K562 treated with DMSO at 1 percent for 12 hours (cell line): Measurements from ENCODE around the gene ZNF263. TPM values are rescaled to one million over a fixed set of nuclear protein-coding genes. Genes with fewer than 3 reads are reported as not detected.

Source experiments
- total RNA-seq: library from RNA; unstranded; fragments of 300-600 nt; gene quantifications from 2 replicates; pipeline ENCODE4 v1.2.3, GENCODE V29; 2022; ENCODE audit not compliant: insufficient read depth

Gene ZNF263
- 36.1 and 40.4 TPM in 2 replicates for total RNA-seq

DNA sequence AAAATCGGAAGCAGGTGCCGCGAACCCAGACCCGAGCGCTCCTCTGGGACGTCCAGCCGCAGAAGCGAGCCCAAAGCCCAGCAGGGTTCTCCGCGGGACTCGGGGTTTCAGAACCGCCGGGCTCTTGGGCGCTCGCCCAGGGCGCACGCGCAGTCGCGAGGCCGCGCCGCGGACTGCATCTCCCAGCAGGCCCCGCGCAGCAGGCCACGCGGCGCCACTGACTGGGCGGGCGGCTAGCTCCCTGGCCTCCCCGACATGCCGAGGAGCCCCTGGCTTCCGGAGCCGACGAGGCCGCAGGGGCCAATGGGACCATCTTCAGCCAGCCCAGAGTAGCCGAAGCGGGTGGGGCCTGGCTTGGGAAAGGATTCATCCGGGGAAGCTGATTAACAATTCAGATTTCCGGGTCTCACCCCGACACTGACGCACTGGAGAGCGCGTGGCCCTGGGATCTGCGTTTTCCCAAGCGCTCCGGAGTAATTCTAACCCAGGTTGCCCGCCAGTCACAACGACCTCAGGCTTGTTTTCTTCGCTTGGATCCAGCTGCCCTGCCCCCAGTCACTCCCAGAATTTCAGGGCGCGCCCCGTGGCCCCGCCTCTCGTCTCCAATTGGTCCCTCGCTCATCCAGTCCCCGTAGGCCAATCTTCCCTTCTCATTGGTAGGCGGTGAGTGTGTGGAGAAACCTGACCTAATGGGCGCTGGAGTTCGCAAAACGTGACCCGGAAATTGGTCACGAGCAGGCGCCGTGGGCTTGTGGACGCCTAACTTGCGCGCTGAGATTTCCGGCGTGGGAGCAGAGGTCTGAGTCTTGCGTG is at the start of gene ZNF263:
ZNF263 (plus strand) TSS at position 762 of the 813 bp plus-strand sequence. CDS start 328 bp downstream, outside the sequence.

DNA sequence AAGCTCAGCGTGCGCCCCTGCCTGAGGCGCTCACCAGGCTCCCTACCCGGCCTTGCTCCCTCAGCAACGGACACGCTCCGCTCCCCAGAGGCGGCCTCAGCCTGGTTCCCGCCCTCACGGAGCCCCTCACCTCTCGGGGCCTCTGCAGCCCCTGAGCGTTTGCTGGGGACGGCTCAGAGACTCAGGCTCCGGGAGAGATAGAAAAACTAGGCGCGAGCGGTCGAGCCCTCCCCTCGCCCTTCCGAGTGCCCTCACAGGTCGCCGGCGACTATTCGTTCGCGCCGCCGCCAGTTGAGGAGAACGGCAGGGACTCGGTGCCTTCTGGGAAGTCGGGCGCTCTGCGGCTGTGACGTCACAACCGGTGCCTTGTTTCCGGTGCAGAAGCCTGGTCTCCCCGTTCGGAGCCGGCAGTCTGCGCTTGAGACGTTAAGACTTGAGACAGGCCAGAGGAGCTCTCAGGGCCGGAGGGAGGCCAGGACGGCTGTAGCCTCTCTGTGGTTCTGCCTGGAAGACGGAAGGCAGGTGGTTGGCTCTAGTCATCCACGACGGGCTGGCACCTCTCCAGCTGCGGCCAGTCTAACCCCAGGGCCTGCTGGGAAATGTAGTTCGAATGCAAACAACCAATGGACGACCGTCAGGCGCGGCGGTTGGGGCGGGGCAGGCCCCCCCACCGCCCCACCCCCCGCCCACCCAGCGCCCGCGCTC is 48.3 kb upstream of the ZNF263 start, which contains the start of gene ZNF200:
ZNF200 (minus strand) TSS at position 302 of the 705 bp plus-strand sequence. CDS start 1,403 bp downstream, outside the sequence.

DNA sequence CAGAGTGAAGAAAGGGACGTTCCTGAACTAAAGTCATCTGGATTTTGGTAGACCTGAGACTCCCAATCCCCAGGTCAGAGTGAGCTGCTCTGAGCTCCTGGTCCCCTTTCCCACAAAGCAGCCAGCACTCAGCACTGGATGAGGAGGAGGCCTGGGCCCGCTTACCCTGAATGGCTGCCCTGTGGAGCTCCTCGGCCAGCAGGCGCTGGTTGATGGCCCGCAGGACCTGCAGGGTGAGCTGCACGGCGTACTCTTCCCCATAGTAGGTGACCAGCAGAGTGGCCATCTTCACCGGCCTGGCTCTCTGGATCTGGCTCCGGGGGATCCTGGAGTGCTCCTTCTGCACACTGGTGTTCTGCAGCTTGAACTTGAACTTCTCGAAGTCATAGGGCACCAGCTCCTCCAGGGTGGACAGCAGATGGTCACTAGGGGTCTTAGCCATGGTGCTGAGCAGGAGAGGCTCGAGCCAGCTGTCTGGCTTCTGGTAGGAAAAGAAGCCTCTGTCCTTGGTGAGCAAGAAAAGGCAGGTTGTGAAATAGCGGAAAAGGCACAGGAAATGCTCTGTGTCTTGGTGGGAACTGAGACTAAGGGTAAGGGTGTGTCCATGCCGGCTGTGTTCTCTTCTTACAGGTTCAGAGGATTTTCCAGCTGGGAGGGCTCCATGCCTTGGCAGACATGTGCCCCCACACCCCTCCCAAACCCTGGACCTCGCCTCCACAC is 27.0 kb upstream of the ZNF263 start, which contains the start of gene MEFV:
MEFV (minus strand) TSS at position 488 of the 720 bp plus-strand sequence; CDS start at position 442, 46 bp downstream.

DNA sequence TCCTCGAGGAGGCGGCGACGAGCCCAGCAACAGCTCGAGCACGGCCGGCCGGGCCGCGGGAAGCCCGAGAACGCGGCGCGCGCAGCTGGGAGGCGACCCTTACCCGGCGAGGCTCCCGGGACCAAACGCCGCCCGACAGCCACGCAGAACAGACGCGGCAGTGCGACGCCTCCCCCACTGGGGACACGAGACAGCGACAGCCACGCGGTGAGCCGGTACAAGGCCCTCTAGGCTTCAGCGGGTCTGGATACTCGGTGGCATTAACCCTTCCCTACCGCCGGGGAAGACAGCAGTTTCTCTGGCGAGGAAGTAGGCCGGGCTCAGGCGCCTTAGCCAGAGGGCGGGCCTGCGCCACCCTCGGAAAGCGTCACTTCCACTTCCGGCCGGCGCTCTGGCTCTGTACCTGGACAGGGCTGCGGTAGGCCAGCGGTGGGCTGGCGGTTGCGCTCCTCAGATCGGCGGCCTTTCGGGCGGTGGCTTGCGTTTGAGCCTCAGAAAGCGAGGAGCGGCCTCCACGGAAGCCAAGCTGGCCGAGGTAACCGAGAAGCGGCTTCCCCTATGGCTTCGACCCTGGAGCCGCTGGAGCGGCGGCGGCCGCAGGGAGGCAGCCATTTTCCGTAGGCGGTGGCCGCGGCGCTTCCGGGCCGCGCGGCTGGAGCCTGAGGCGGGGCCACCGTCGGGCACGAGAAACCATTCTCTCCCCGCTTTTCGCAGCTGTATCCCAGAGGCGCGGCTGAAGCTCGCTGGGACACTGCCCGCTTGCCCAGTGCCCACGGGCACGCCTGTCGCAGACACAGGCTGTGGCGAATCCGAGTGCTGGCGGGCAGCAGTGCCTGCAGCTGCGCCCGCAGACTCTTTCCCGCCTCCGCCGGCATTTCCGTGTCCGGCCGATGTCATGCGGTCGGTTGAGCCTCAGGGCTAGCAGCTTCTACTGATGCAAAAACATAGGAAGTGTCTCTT is 22.1 kb downstream of the ZNF263 start, which contains the start of the genes TIGD7 and ZNF75A:
TIGD7 (minus strand) TSS at position 322 of the 960 bp plus-strand sequence. CDS start 4,816 bp downstream, outside the sequence.
ZNF75A (plus strand) TSS at position 389 of the 960 bp plus-strand sequence. CDS start 2,932 bp downstream, outside the sequence.

Other genes starting within 250 kb of the ZNF263 start
- not detected in 2 replicates for gene BICDL2, start 246.5 kb upstream of the ZNF263 start, total RNA-seq
- not detected in 2 replicates for gene MMP25, start 236.9 kb upstream of the ZNF263 start, total RNA-seq
- 10.0 and 14.9 TPM in 2 replicates for gene IL32, start 217.9 kb upstream of the ZNF263 start, total RNA-seq
- gene ZSCAN10, start 184.2 kb upstream of the ZNF263 start, total RNA-seq, result not detected in 2 replicates
- 22.5 and 22.7 TPM in 2 replicates for gene ZNF205, start 170.9 kb upstream of the ZNF263 start, total RNA-seq
- gene ZNF213, start 148.5 kb upstream of the ZNF263 start, total RNA-seq, result 10.6 and 22.0 TPM in 2 replicates
- gene OR1F1, start 95.3 kb upstream of the ZNF263 start, total RNA-seq, result not detected in 2 replicates
- gene ZNF200, start 48.3 kb upstream of the ZNF263 start, total RNA-seq, result 6.1 and 9.9 TPM in 2 replicates
- not detected in 2 replicates for gene MEFV, start 26.9 kb upstream of the ZNF263 start, total RNA-seq
- gene TIGD7, start 21.9 kb downstream of the ZNF263 start, total RNA-seq, result 1.2 and 3.8 TPM in 2 replicates
- 4.2 and 10.1 TPM in 2 replicates for gene ZNF75A, start 22.0 kb downstream of the ZNF263 start, total RNA-seq
- gene OR2C1, start 72.4 kb downstream of the ZNF263 start, total RNA-seq, result not detected in 2 replicates
- gene ZSCAN32, start 117.5 kb downstream of the ZNF263 start, total RNA-seq, result 6.8 and 15.8 TPM in 2 replicates
- gene ZNF174, start 117.7 kb downstream of the ZNF263 start, total RNA-seq, result 13.1 and 21.1 TPM in 2 replicates
- gene ZNF597, start 160.0 kb downstream of the ZNF263 start, total RNA-seq, result 0.47 TPM in 1 of 2 replicates, not detected in the other
- gene NAA60, start 160.2 kb downstream of the ZNF263 start, total RNA-seq, result 36.0 and 48.2 TPM in 2 replicates
- not detected in 2 replicates for gene C16orf90, start 212.0 kb downstream of the ZNF263 start, total RNA-seq
- 2.1 and 5.0 TPM in 2 replicates for gene CLUAP1, start 217.5 kb downstream of the ZNF263 start, total RNA-seq